ENCODE results near the gene MORN3.
A peak's percentile ranks its signal among the peaks of the same experiment; 100 is the strongest.

MORN3 gene

GRCh38 chr12:121632069-121632970, 37.1 kb downstream of the MORN3 start:
- TF ChIP-seq, protein P1, sequence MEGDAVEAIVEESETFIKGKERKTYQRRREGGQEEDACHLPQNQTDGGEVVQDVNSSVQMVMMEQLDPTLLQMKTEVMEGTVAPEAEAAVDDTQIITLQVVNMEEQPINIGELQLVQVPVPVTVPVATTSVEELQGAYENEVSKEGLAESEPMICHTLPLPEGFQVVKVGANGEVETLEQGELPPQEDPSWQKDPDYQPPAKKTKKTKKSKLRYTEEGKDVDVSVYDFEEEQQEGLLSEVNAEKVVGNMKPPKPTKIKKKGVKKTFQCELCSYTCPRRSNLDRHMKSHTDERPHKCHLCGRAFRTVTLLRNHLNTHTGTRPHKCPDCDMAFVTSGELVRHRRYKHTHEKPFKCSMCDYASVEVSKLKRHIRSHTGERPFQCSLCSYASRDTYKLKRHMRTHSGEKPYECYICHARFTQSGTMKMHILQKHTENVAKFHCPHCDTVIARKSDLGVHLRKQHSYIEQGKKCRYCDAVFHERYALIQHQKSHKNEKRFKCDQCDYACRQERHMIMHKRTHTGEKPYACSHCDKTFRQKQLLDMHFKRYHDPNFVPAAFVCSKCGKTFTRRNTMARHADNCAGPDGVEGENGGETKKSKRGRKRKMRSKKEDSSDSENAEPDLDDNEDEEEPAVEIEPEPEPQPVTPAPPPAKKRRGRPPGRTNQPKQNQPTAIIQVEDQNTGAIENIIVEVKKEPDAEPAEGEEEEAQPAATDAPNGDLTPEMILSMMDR (IDR thresholded peaks at IDR 0.05; ENCODE audit: low read length, missing control alignments), result no peak
- no peak for DNase-seq (ENCODE audit: low read depth)
- H3K4me3 ChIP-seq (replicated peaks; ENCODE audit: low read depth, low read length), result no peak overlapping the region

DNA sequence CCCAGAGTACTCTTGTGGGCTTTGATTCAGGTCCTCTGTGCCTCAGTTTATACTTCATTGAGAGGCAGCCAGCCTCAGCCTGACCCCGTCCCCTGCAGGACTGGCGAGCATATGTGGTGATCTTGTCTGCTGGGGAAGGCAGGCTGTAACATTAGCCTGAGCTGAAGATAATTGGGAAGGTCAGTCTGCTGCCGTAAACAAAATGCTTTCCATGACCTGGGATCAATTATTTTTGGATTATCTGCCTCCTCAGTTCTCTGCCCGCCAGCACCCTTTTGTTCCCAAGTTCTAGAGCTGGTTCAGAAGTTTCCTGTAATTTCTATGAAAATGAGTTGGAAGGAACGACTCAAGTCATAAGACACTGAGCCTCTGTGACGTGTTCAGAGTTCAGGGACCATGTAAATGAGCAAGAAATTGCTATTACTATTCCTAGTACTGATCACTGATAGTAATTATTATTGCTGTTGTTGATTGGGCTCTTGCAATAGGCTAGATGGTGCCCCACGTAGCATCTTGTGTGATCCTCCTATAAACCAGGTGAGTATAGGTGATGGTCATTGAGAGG, 38.6 kb downstream of the MORN3 start:
- TF ChIP-seq, protein P1 (IDR thresholded peaks at IDR 0.05; ENCODE audit: low read length, missing control alignments), result no peak
- DNase-seq (ENCODE audit: low read depth), result no peak
- no peak overlapping the region for H3K4me3 ChIP-seq (replicated peaks; ENCODE audit: low read depth, low read length)

- no peak for DNase-seq (ENCODE audit: low read depth)
- H3K4me3 ChIP-seq (replicated peaks; ENCODE audit: low read depth, low read length), result peak overlapping the region; percentile 72
- TF ChIP-seq, protein P1 (IDR thresholded peaks at IDR 0.05; ENCODE audit: low read length, missing control alignments), result no peak
Measured at GRCh38 chr12:121628536-121628935, 40.9 kb downstream of the MORN3 start.

- TF ChIP-seq, protein P1 (IDR thresholded peaks at IDR 0.05; ENCODE audit: low read length, missing control alignments), result no peak
- no peak for DNase-seq (ENCODE audit: low read depth)
- H3K4me3 ChIP-seq (replicated peaks; ENCODE audit: low read depth, low read length), result peak overlapping the region; percentile 72
Measured at GRCh38 chr12:121628037-121628436, 41.4 kb downstream of the MORN3 start.

- H3K4me3 ChIP-seq (replicated peaks; ENCODE audit: low read depth, low read length), result peak overlapping the region; percentile 72
- TF ChIP-seq, protein P1 (IDR thresholded peaks at IDR 0.05; ENCODE audit: low read length, missing control alignments), result no peak
- peak; percentile 64 for DNase-seq (ENCODE audit: low read depth)
Measured at GRCh38 chr12:121626853-121627640, 42.4 kb downstream of the MORN3 start.

DNA sequence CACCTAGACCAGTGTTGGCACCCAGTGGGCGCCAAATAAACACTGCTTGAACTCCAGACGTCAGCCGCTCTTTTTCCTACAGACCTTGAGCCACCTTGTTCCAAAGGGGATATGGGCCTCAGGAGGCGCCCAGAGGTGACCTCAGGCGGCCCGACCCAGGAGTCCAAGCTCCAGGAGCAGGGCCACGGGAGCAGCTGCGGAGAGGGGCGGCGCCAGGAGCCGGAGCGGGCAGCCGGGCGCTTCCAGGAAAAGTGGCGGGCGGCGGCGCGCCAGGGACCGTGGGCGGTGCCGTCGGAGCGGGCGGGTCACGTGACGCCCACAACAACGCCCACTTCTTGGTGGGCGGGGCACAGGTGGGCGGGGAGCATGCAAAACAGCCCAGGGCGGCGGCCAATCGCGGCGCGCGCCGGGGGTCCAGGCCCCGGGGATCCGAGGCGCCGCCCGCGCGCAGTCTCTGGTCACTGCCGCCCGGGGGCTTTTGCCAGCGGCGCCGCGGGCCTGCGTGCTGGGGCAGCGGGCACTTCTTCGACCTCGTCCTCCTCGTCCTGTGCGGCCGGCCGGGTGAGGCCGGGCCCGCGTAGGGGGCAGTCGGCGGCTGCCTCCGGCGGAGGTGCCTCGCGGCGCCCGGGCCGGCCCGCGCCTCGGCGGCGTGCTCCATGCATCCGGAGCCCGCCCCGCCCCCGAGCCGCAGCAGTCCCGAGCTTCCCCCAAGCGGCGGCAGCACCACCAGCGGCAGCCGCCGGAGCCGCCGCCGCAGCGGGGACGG, 43.2 kb downstream of the MORN3 start, which contains the start of gene ORAI1:
TSS of gene ORAI1 (plus strand) at position 444 of the 766 bp plus-strand sequence.
- peak; percentile 93 for DNase-seq (ENCODE audit: low read depth)
- H3K4me3 ChIP-seq (replicated peaks; ENCODE audit: low read depth, low read length), result peak within 1 kb of the TSS; percentile 72
- TF ChIP-seq, protein P1 (IDR thresholded peaks at IDR 0.05; ENCODE audit: low read length, missing control alignments), result no peak

All from fibroblast of pulmonary artery (primary cell).